Neural progenitor cell (in vitro differentiated cells): ENCODE measurements around the gene METTL25B. TPM values are rescaled to one million over a fixed set of nuclear protein-coding genes. Genes with fewer than 3 reads are reported as not detected.

Experiments
- DNase-seq: peaks from one replicate; pipeline ENCODE4 v3.0.0-alpha.2; 2016; ENCODE audit warnings: low spot score
- H2AFZ ChIP-seq: fragments of 200-600 bp; sonication (generic); replicated peaks from 2 replicates; pipeline ENCODE4 v1.6.1; 2016; ENCODE audit warnings: antibody characterized with exemption
- H3F3A ChIP-seq: fragments of 200-600 bp; sonication (generic); 2 replicates; pipeline ENCODE4 v1.6.1; 2016; ENCODE audit warnings: antibody characterized with exemption, low read depth
- H3K27ac ChIP-seq: fragments of 200-600 bp; sonication (generic); 2 replicates; pipeline ENCODE4 v1.5.1; 2016; ENCODE audit warnings: mild to moderate bottlenecking
- H3K27me3 ChIP-seq: fragments of 200-600 bp; sonication (generic); 2 replicates; pipeline ENCODE4 v1.6.1; 2016; ENCODE audit warnings: mild to moderate bottlenecking, moderate library complexity
- H3K36me3 ChIP-seq: fragments of 200-600 bp; sonication (generic); 2 replicates; pipeline ENCODE4 v1.5.1; 2016
- H3K4me1 ChIP-seq: fragments of 200-600 bp; sonication (generic); 2 replicates; pipeline ENCODE4 v1.6.1; 2016; ENCODE audit warnings: mixed run types
- H3K4me2 ChIP-seq: fragments of 200-600 bp; sonication (generic); 2 replicates; pipeline ENCODE4 v1.6.1; 2016
- H3K4me3 ChIP-seq: fragments of 200-600 bp; sonication (generic); 2 replicates; pipeline ENCODE4 v1.5.1; 2016
- H3K79me2 ChIP-seq: fragments of 200-600 bp; sonication (generic); 2 replicates; pipeline ENCODE4 v1.6.1; 2016; ENCODE audit warnings: low read depth
- H3K9ac ChIP-seq: fragments of 200-600 bp; sonication (generic); 2 replicates; pipeline ENCODE4 v1.6.1; 2016
- H3K9me3 ChIP-seq: fragments of 200-600 bp; sonication (generic); 2 replicates; pipeline ENCODE4 v1.5.1; 2016; ENCODE audit warnings: low read depth
- H4K20me1 ChIP-seq: fragments of 200-600 bp; sonication (generic); 2 replicates; pipeline ENCODE4 v1.6.1; 2016; ENCODE audit warnings: low read depth
- H3K27ac Mint-ChIP-seq: 3 replicates; pipeline ENCODE4 v1.8.0; 2021; ENCODE audit warnings: mixed read lengths
- H3K27me3 Mint-ChIP-seq: 2 replicates; pipeline ENCODE4 v1.8.0; 2022; ENCODE audit warnings: low read depth, mild to moderate bottlenecking, inconsistent platforms, moderate library complexity, mixed read lengths; ENCODE audit not compliant: insufficient read depth
- H3K36me3 Mint-ChIP-seq: 3 replicates; pipeline ENCODE4 v1.8.0; 2021; ENCODE audit warnings: mixed read lengths
- H3K4me1 Mint-ChIP-seq: 3 replicates; pipeline ENCODE4 v1.8.0; 2021; ENCODE audit warnings: mixed read lengths
- H3K4me3 Mint-ChIP-seq: 3 replicates; pipeline ENCODE4 v1.8.0; 2021; ENCODE audit warnings: mild to moderate bottlenecking, moderate library complexity, mixed read lengths
- H3K9me3 Mint-ChIP-seq: 3 replicates; pipeline ENCODE4 v1.8.0; 2020; ENCODE audit warnings: mixed read lengths
- EZH2 ChIP-seq: fragments of 200-600 bp; sonication (generic); IDR thresholded peaks from 2 replicates; pipeline ENCODE4 v1.6.1; 2017; ENCODE audit warnings: antibody characterized with exemption, mild to moderate bottlenecking, moderate library complexity
- EZH2phosphoT487 ChIP-seq: fragments of 200-600 bp; sonication (generic); IDR thresholded peaks from 2 replicates; pipeline ENCODE4 v1.6.1; 2017; ENCODE audit warnings: antibody characterized with exemption
- total RNA-seq: library from RNA; depleted of rRNA; stranded (reverse); fragments of >200 nt; gene quantifications from 2 replicates; pipeline ENCODE4 v1.2.3, GENCODE V29; 2015; ENCODE audit warnings: low replicate concordance
- TF ChIP-seq, protein P1 (sequence below): fragments of 200-600 bp; sonication (generic); IDR thresholded peaks from 2 replicates; pipeline ENCODE4 v1.5.1; 2017; ENCODE audit warnings: antibody characterized with exemption, mild to moderate bottlenecking

METTL25B gene
- total RNA-seq, result 21.4 and 26.5 TPM in 2 replicates

DNA sequence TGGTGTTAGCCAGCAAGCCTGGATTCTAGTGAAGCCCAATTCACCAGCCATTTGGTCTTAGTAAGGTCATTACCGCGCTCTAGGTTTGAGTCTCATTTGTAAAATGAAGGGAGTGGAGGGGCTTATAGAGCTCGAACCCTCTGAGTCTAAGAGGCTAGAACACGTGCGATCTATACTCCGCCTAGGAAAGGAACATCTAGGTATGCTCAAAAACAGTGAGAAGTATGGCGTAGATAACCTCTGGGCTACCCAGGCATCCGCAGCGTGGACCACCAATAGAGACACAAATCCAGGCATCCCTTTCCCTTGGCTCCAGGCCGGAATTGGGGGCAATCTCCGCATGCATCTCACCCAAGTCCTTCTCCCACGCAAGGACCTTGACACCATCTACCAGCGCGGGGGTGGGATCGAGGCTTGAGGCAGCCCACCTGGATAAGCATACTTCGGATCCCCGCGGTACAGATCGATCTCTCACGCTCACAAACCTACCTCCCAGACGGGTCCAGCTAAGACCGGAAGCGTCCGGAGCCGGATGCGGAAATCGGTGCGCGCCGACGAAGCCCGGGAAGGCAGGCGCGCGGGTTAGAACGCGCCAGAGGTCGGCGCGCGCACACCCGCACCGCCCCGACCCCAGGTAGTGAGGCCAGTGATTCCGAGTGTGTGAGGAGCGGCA, at the start of gene METTL25B:
TSS of gene METTL25B (plus strand) at position 544 of the 673 bp plus-strand sequence. CDS start 636 bp downstream, outside the sequence.
- H3K27me3 Mint-ChIP-seq, result peaks cover 5% of the 10 kb centered on the region
- H4K20me1 ChIP-seq, result peaks cover 58% of the 10 kb centered on the region
- peaks cover 23% of the 10 kb centered on the region for H3K36me3 Mint-ChIP-seq
- H3K9me3 ChIP-seq, result no peaks in the 10 kb centered on the region
- no peaks in the 10 kb centered on the region for H3K36me3 ChIP-seq
- no peak within 1 kb of the TSS for H3K4me3 Mint-ChIP-seq
- peak within 1 kb of the TSS; percentile 97 for H3K27ac ChIP-seq
- peak within 1 kb of the TSS; percentile 100 for H3K4me3 ChIP-seq
- TF ChIP-seq, protein P1, sequence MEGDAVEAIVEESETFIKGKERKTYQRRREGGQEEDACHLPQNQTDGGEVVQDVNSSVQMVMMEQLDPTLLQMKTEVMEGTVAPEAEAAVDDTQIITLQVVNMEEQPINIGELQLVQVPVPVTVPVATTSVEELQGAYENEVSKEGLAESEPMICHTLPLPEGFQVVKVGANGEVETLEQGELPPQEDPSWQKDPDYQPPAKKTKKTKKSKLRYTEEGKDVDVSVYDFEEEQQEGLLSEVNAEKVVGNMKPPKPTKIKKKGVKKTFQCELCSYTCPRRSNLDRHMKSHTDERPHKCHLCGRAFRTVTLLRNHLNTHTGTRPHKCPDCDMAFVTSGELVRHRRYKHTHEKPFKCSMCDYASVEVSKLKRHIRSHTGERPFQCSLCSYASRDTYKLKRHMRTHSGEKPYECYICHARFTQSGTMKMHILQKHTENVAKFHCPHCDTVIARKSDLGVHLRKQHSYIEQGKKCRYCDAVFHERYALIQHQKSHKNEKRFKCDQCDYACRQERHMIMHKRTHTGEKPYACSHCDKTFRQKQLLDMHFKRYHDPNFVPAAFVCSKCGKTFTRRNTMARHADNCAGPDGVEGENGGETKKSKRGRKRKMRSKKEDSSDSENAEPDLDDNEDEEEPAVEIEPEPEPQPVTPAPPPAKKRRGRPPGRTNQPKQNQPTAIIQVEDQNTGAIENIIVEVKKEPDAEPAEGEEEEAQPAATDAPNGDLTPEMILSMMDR, result no peak
- TF ChIP-seq EZH2phosphoT487 (no peak), EZH2 (no peak)
- peak; percentile 93 for DNase-seq
- H2AFZ ChIP-seq, result peak within 1 kb of the TSS; percentile 78
- peaks cover 13% of the 10 kb centered on the region for H3K4me1 Mint-ChIP-seq
- H3F3A ChIP-seq, result peaks cover 25% of the 10 kb centered on the region
- peaks cover 71% of the 10 kb centered on the region for H3K79me2 ChIP-seq
- peak within 1 kb of the TSS; percentile 90 for H3K27ac Mint-ChIP-seq
- peak within 1 kb of the TSS; percentile 98 for H3K4me2 ChIP-seq
- H3K9ac ChIP-seq, result peak within 1 kb of the TSS; percentile 97
- no peaks in the 10 kb centered on the region for H3K9me3 Mint-ChIP-seq
- H3K27me3 ChIP-seq, result no peaks in the 10 kb centered on the region
- peaks cover 29% of the 10 kb centered on the region for H3K4me1 ChIP-seq

DNA sequence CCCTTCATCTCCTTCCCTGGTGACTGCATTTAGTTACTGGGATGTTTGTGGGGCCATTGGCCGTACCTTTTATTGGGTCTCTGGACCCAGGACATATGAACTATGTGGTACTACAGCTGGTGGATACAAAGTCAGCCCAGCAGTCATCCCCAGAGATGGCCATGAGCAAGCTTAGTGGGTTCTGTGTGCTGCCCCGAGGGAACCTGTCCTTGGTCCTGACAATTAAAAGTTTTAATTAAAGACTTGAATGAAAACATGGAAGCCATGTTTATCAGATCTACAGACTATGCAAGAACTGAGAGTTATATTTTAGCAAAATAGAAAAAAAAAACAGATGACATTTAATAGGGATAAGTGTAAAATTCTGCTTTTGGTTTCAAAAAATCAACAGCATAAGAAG, 48.2 kb upstream of the METTL25B start:
- Histone ChIP-seq H3K4me2 (no peak overlapping the region), H3K36me3 (no peaks in the 10 kb centered on the region), H3K4me1 (peaks cover 10% of the 10 kb centered on the region), H3K9me3 (no peaks in the 10 kb centered on the region), H3K27ac (no peak overlapping the region), H2AFZ (no peak overlapping the region), H3K27me3 (peaks cover 20% of the 10 kb centered on the region), H3K4me3 (no peak overlapping the region), H4K20me1 (peaks cover 19% of the 10 kb centered on the region), H3F3A (peaks cover 19% of the 10 kb centered on the region), H3K9ac (no peak overlapping the region), H3K79me2 (peaks cover 26% of the 10 kb centered on the region)
- Mint-ChIP-seq H3K4me3 (peak overlapping the region; percentile 1), H3K9me3 (no peaks in the 10 kb centered on the region), H3K27me3 (peaks cover 6% of the 10 kb centered on the region), H3K27ac (no peak overlapping the region), H3K36me3 (no peaks in the 10 kb centered on the region), H3K4me1 (peaks cover 26% of the 10 kb centered on the region)
- TF ChIP-seq, protein P1, result no peak
- TF ChIP-seq EZH2 (no peak), EZH2phosphoT487 (no peak)
- no peak for DNase-seq

DNA sequence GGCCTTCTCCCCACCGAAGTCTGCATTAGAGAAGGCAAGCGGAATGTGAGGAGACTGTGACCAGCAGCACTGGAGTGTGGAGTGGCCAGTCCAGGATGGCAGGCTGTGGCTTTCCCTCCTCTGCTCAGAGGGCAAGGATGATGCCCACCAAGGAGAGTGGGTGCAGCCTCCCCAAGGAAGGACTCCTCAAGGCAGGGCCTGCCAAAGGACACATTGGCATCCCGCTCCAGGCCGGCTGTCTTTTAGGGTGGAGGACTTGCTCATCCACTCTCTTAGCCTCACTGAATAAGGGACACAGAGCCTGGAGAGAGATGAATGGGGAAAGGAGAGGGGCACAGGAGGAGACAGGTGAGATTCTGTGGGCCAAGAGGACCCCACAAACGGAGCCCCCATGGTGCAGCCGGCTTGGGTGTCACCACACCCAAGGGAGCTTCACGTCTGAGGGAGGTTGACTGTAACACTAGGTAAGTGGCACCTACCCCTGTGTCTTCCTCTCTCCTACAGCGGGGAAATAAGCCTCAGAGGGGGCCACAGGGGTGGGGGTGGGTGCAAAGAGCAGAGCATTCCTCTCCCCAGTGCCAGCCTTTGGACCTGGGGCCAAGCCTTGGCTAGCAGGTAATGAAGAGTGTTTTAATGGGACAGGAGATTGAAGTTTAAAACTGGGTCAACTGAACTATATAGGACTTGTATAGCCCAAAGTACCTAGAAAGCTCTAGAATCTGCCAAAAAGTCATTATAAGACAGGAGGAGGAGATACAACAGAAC, 46.9 kb upstream of the METTL25B start:
- TF ChIP-seq EZH2, result no peak
- no peak for TF ChIP-seq EZH2phosphoT487
- TF ChIP-seq, protein P1, result no peak

More for the DNA sequence above, 46.9 kb upstream of the METTL25B start:
- Histone ChIP-seq H3K4me2 (no peak overlapping the region), H3K79me2 (peaks cover 13% of the 10 kb centered on the region), H3K27me3 (peaks cover 20% of the 10 kb centered on the region), H4K20me1 (peaks cover 6% of the 10 kb centered on the region), H3K9ac (no peak overlapping the region), H3F3A (peaks cover 7% of the 10 kb centered on the region), H3K36me3 (no peaks in the 10 kb centered on the region), H3K9me3 (no peaks in the 10 kb centered on the region), H2AFZ (no peak overlapping the region), H3K27ac (no peak overlapping the region), H3K4me1 (peaks cover 5% of the 10 kb centered on the region), H3K4me3 (no peak overlapping the region)
- Mint-ChIP-seq H3K4me1 (peaks cover 22% of the 10 kb centered on the region), H3K4me3 (no peak overlapping the region), H3K9me3 (no peaks in the 10 kb centered on the region), H3K36me3 (no peaks in the 10 kb centered on the region), H3K27me3 (peaks cover 6% of the 10 kb centered on the region), H3K27ac (no peak overlapping the region)
- no peak for DNase-seq
